HG03571 (cell line): ENCODE results near the gene BDP1.
"Not testable (repeated sequence)": the region's sequence is repeated elsewhere in the genome, so short reads cannot be mapped to it uniquely, and the experiment has no call there.

Source experiments
- ATAC-seq: cut with Tn5 transposase; IDR thresholded peaks from one replicate; pipeline ENCODE4 v1.9.1; 2021; ENCODE audit not compliant: unreplicated experiment

Gene BDP1

GRCh38 chr5:71461360-71461759 lies 5.9 kb downstream of the BDP1 start:
- ATAC-seq = no peak

GRCh38 chr5:71471193-71471592 lies 15.7 kb downstream of the BDP1 start:
- no peak for ATAC-seq

- ATAC-seq = no peak
Observed at GRCh38 chr5:71475788-71476384, 20.4 kb downstream of the BDP1 start.

GRCh38 chr5:71481441-71481840 lies 26.0 kb downstream of the BDP1 start:
- ATAC-seq = no peak

GRCh38 chr5:71482132-71482531 lies 26.7 kb downstream of the BDP1 start:
- no peak for ATAC-seq

- ATAC-seq = no peak
Observed at GRCh38 chr5:71483355-71483754, 27.9 kb downstream of the BDP1 start.

- ATAC-seq = no peak
Observed at GRCh38 chr5:71492817-71493615, 37.6 kb downstream of the BDP1 start.

GRCh38 chr5:71494202-71494601 lies 38.8 kb downstream of the BDP1 start:
- ATAC-seq = not testable (repeated sequence)

- not testable (repeated sequence) for ATAC-seq
Observed at GRCh38 chr5:71498756-71499155, 43.3 kb downstream of the BDP1 start.

GRCh38 chr5:71503536-71503935 lies 48.1 kb downstream of the BDP1 start:
- no peak for ATAC-seq

- ATAC-seq = no peak
Observed at GRCh38 chr5:71522151-71522550, 66.7 kb downstream of the BDP1 start.

GRCh38 chr5:71525611-71526010 lies 70.2 kb downstream of the BDP1 start:
- ATAC-seq = not testable (repeated sequence)

- ATAC-seq = no peak
Observed at GRCh38 chr5:71528206-71528605, 72.8 kb downstream of the BDP1 start.

- ATAC-seq = no peak
Observed at GRCh38 chr5:71529682-71530081, 74.2 kb downstream of the BDP1 start.

GRCh38 chr5:71533142-71533541 lies 77.7 kb downstream of the BDP1 start:
- no peak for ATAC-seq

GRCh38 chr5:71533615-71534014 lies 78.2 kb downstream of the BDP1 start:
- ATAC-seq = no peak

GRCh38 chr5:71537687-71538086 lies 82.2 kb downstream of the BDP1 start:
- no peak for ATAC-seq

- ATAC-seq = not testable (repeated sequence)
Observed at GRCh38 chr5:71550885-71551284, 95.4 kb downstream of the BDP1 start.

- not testable (repeated sequence) for ATAC-seq
Observed at GRCh38 chr5:71551582-71551981, 96.1 kb downstream of the BDP1 start.

GRCh38 chr5:71552026-71552749 lies 96.7 kb downstream of the BDP1 start:
- ATAC-seq = not testable (repeated sequence)

- ATAC-seq = no peak
Observed at GRCh38 chr5:71563161-71563560, 107.7 kb downstream of the BDP1 start.

GRCh38 chr5:71564895-71565294 lies 109.4 kb downstream of the BDP1 start:
- no peak for ATAC-seq
